ENCODE results near the gene PCIF1.
"Not testable (repeated sequence)": the region's sequence is repeated elsewhere in the genome, so short reads cannot be mapped to it uniquely, and the experiment has no call there.

PCIF1 gene

DNA sequence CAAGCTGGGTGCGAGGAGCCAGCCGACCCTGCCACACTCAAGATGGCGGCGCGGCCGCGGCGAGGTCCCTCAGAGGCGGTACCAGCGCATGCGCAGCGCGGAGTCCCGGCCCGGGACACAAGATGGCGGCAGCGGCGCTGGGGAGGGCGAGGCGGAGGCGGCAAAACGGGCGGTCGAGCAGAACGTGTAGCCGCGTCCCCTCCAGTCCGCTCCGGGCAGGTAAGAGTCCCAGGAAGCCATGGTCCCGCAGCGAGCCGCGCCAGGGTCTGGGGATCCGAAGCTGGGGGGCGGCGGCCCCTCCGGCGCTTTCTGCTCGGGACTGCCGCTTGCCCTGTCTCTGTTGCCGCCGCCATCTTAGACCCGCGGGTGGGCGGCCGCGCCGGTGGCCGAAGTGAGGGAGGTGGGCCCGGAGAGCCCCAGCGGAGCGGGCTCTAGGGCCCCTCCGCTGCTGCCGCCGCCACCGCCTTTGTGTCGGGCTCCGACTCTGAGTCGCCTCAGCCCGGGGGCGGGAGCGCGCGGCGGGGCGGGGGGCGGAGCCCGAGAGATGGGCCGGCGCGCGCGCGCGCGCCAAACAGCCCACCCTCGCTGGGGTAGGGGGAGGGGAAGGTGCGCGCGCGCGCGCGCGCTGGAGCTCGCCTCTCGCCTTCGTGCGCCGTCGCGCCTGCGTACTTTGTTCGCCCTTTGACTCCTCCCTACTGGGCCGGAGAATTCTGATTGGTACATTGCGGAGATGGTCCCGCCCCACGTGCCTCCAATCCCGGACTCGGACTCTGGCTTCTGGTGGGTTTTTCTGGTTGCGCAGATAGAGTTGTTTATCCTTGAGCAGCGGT is at the start of gene PCIF1:
PCIF1 (plus strand) TSS at position 98 of the 830 bp plus-strand sequence. CDS start 4,317 bp downstream, outside the sequence.
- DNase-seq (ENCODE audit: low spot score) = peak; percentile 100

DNA sequence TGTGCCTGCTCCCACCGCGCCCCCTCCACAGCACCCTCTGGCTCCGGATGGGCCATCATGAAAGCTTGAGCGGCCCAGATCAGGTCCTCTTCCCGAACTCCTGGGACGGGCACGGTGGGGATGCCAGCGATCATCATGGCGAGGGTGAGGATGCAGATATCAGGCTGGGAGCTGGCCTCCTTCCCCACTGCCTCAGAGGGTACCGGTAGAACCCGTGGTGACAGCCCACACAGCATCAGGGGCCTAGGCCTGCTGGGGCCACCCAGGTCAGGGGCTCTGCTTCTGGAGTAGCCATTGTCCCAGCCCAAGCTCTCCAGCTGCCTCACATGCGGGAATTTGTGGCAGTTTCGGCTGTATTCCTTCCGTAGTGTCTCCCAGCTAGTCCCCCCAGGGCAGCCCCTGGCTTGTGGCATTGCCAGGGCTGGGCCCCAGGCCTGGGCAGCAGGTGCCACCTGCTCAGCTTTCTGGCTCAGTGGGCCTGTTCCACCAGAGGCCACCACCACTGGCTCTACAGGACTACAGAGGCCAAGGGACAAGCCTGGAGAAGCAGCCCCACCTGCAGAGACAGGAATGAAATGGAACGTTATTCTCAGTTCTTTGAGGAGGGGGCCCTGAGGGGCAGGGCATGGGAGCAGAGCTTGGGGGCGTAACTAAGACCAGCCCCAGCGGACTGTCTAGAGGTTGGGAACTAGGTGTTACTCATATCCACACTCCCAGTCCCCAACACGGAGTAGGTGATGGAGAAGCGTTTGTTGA is 47.7 kb upstream of the PCIF1 start:
- DNase-seq (ENCODE audit: low spot score) = no peak

DNA sequence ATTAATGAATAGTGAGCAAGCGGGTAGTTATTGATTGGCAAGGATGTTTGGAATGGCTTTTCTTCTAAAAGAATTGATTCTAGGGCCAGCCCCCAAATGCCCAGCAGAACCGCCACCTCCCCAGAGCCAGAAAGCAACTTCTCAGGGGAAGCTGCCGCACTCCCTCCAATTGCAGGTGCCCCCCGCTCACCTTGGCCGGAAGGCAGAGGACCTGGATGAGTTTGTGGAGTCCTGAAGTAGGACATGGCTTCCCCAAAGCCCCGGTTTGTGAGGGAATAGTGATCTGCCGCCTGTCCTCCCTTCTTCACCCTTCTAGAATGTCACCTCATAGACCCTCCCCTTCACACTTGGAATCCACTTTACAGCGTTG is 47.2 kb upstream of the PCIF1 start, which contains the start of gene SPATA25:
SPATA25 (minus strand) TSS at position 277 of the 370 bp plus-strand sequence; CDS start at position 245, 32 bp downstream.
- no peak for DNase-seq (ENCODE audit: low spot score)

DNA sequence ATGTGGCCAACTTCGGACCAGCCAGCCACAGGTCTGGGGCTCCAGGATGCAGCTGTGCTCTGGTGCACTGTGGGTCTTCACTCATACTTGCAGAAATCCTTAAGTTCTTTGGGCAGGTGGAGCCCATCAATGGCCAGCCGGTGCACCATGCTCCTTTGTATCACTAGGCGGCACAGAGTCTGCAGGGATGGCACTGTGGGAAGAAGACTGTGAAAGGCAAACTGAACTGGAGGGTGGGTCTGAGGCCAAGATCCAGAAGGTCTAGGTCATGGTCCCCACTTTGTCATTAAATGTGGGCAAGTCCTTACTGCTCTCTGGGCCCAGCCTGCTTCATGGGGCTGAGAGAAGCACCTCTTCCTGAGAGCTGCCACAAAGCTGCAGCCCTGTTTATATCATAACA is 45.8 kb upstream of the PCIF1 start:
- no peak for DNase-seq (ENCODE audit: low spot score)

DNA sequence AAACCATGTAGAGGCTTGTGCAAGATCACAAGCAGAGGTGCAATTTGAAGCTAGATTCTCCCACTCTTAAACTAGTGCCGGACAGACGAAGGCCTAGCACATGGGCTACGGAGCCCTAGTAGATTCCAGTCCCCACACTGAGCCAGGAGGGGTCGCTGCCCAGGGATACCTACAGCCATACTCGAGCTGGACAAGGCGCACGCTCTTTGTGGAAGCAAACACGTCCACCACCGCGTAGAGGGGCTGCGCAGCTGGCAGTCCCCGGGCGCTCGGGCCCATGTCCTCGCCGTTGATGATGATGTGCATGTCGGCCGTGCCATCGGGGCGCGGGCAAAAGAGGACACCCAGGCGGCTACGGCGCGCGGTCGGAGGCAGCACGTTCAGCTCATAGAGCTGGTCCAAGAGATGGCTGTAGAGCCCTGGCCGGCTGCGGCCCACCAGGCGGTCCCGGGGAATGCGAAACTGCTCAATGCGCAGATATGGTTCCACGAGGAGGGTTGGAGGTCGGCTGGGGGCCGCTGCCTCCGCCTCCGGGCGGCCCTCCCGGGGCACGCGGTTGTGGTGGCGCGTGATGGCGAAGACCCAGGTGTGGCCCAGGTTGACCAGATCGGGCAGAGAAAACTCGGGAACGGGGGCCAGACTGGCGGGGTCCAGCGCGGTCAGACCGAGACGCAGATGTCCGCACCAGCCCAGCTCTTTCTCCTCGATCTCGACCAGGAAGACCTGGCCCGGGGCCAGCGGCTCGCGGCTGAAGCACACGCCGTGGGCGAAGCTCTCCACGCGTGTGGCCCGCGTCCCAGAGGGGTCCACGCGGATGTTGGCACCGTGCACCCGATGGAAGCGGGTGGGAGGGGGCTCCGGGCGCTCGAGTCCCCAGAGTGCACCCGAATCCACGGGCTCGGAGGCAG is 44.2 kb upstream of the PCIF1 start:
- DNase-seq (ENCODE audit: low spot score) = peak; percentile 96

DNA sequence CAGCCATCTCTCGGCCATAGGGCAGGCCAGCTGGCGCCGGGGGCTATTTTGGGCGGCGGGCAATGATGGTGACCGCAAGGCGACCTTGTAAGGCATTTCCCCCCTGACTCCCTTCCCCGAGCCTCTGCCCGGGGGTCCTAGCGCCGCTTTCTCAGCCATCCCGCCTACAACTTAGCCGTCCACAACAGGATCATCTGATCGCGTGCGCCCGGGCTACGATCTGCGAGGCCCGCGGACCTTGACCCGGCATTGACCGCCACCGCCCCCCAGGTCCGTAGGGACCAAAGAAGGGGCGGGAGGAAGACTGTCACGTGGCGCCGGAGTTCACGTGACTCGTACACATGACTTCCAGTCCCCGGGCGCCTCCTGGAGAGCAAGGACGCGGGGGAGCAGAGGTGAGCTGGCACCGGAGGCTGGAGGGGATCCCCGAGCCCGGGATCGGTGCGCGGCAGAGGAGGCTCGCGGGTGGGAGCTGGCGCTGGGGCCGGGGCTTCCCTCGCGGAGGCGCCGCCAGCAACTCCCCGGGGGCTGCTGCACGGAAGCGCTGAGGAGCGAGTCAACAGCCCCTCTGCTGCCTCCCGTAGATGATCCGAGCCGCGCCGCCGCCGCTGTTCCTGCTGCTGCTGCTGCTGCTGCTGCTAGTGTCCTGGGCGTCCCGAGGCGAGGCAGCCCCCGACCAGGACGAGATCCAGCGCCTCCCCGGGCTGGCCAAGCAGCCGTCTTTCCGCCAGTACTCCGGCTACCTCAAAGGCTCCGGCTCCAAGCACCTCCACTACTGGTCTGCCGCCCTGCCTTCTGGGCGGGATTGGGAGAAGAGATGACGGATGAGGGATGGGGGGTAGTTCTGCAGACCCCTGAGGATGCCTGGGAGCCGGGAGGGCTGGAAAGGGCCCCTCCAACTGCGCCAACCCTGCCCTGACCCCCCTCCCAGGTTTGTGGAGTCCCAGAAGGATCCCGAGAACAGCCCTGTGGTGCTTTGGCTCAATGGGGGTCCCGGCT is 43.2 kb upstream of the PCIF1 start, which contains the start of the genes CTSA and NEURL2:
CTSA (plus strand) TSS at position 351 of the 999 bp plus-strand sequence; CDS start at position 585, 234 bp downstream.
NEURL2 (minus strand) TSS at position 224 of the 999 bp plus-strand sequence; CDS start at position 7, 217 bp downstream.
- peak; percentile 99 for DNase-seq (ENCODE audit: low spot score)

DNA sequence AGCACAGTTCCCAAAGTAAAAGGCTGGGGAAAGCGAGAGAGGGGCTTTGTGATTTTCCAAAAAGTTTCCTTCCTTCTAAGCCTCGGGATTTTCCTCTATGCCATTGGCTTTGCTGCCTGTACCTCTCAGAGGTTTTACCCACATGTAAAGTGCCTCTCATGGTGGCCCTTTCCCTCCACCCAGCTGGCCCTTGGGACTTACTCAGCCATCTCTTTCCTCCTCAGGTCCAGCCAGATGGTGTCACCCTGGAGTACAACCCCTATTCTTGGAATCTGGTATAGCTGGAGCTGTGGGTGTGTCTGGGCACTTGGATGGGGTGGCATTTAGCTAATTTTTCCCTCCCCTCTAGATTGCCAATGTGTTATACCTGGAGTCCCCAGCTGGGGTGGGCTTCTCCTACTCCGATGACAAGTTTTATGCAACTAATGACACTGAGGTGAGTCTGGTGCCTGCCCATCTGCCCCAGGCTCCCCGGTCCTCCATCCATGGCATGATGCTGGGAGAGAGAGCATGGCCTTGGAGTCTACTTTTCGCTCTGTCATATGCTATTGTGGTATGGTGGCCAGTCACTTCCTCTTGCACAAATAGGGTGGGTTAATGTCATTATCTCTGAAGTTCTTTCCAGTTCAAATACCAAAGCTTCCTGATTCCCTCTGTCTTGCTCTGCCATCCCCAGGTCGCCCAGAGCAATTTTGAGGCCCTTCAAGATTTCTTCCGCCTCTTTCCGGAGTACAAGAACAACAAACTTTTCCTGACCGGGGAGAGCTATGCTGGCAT is 42.2 kb upstream of the PCIF1 start:
- peak; percentile 61 for DNase-seq (ENCODE audit: low spot score)

DNA sequence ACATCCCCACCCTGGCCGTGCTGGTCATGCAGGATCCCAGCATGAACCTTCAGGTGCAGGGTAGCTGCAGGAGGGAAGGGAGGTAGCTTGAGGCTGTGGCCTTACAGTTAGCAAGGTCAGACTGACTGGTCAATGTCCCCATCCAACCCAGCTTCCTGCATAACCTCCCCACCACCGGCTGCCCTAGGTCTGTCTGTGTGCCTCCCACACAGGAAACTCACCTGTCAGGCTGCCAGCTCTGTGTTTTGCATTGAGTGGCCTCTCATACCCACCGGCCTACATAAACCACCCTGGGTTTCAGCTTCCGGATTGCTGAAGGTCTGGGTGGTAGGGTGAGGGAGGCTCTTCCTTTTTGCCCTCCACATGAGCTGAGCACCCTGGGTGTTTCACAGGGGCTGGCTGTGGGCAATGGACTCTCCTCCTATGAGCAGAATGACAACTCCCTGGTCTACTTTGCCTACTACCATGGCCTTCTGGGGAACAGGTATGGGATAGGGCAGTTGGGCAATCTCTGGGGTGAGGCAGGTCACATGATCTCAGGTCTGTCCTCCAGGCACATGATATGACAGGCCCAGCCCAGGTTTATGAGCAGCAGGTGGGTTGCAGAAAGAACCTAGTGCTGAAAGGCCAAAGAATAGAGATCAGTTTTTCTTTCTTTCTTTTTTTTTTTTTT is 41.5 kb upstream of the PCIF1 start:
- DNase-seq (ENCODE audit: low spot score) = no peak

DNA sequence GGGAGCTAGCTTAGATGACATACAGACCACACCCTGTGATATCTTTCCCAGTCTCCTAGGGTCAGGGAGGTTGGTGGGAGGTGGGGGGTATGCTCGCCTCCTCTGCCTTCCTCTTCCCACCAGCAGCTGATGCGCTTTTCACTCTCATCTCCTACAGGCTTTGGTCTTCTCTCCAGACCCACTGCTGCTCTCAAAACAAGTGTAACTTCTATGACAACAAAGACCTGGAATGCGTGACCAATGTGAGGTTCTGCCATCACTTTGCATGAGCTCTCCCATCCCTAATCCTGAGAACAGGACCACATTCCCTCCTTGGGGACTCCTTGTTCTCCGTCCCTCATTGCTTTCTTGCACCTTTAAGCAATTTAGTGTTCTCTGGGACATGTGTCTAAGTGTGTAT is 40.7 kb upstream of the PCIF1 start:
- DNase-seq (ENCODE audit: low spot score) = no peak

DNA sequence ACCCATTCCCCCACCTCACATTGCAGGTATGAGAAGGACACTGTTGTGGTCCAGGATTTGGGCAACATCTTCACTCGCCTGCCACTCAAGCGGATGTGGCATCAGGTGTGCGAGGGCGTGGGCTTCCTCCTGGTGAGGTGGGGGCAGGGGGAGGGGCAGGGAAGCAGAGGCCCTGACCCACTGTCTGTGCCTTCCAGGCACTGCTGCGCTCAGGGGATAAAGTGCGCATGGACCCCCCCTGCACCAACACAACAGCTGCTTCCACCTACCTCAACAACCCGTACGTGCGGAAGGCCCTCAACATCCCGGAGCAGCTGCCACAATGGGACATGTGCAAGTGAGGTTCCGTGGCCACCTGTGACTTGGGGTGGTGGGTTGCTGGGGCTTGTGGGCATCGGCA is 39.7 kb upstream of the PCIF1 start:
- no peak for DNase-seq (ENCODE audit: low spot score)

DNA sequence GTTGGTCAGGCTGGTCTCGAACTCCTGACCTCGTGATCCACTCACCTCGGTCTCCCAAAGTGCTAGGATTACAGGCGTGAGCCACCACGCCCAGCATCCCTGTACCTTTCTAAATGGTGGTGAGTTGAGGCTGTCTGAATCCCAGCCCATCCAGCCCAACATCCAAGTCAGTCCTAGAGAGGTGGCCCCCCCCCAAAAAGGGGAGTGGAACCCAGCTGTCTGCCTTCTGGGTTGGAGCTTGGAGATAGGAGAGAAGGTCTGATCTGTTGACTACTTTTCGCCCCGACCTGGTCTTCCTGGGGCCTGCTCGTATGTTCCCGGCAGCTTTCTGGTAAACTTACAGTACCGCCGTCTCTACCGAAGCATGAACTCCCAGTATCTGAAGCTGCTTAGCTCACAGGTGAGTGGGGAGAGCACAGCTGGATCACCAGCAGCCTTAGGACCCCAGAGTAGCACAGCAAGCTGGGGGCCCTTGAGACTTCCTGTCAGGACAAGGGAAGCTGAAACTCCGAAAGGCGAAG is 37.8 kb upstream of the PCIF1 start:
- no peak for DNase-seq (ENCODE audit: low spot score)

DNA sequence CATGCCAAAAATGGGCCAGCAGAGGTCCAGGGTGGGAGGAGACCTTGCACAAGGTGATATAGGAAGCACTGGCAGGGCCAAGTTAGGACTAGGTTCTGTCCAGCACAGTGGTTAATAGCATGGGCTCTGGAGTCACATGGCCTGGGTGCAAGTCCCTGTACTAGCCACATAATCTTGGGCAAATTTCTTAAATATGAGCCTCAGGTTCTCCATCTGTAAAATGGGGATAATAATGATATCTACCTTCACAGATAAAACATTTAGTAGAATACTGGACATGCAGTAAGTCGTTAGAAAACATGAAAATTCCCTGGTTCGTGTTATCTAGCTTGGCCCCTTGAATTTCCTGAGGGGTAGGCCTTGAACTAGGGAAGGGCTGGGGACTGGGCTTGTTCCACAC is 37.2 kb upstream of the PCIF1 start:
- no peak for DNase-seq (ENCODE audit: low spot score)

DNA sequence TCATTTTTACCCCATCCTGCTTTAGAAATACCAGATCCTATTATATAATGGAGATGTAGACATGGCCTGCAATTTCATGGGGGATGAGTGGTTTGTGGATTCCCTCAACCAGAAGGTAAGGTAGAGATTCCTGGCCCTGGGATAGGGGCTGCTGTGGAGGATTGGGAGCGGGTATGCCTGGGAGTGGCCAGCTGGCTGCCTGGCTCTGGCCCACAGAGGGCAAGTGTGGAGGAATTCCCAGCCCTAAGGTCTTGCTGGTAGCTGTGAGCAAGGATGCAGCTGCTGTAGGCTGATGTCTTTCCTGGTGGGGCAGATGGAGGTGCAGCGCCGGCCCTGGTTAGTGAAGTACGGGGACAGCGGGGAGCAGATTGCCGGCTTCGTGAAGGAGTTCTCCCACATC is 36.8 kb upstream of the PCIF1 start:
- DNase-seq (ENCODE audit: low spot score) = no peak

DNA sequence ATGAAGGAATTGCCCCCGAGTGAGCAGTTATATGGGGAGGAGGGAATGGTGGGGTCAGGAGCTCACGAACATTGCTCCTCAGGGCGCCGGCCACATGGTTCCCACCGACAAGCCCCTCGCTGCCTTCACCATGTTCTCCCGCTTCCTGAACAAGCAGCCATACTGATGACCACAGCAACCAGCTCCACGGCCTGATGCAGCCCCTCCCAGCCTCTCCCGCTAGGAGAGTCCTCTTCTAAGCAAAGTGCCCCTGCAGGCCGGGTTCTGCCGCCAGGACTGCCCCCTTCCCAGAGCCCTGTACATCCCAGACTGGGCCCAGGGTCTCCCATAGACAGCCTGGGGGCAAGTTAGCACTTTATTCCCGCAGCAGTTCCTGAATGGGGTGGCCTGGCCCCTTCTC is 36.2 kb upstream of the PCIF1 start:
- no peak for DNase-seq (ENCODE audit: low spot score)

DNA sequence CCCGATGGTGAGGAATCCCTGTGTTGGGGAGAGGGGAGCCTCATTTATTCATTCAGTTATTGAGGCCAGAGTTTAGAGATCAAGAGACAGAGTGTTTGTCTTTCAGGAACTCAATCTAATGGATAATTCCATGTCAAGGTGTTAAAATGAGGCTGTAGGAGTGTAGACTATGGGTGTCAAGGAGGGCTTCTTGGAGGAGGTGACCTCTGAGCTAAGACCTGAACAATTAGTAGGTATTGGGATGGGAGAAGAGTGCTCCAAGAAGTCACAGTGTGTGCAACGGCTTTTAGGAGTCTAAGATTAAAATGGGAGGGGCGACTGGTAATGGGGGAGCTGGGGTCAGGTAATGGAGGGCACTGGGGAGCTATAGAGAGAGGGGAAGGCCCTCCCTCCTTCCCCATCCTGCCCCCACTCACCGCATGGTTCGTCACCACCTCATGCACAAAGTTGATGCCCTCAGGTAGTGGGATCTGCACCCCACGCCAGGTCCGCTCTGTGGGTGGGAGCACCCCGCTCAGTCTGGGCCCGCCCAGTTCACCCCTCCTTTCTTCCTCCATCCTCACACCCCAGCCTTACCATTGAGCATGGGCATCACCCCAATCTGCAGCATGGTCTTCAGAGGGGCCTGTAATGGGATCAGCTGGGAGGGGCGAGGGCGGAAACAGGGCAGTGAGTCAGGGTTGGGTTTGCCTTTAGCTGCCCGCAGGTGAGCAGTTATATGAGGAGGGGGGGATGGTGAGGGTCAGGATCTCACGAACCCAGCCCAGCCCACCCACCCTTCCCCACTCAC is 35.2 kb upstream of the PCIF1 start:
- DNase-seq (ENCODE audit: low spot score) = no peak

DNA sequence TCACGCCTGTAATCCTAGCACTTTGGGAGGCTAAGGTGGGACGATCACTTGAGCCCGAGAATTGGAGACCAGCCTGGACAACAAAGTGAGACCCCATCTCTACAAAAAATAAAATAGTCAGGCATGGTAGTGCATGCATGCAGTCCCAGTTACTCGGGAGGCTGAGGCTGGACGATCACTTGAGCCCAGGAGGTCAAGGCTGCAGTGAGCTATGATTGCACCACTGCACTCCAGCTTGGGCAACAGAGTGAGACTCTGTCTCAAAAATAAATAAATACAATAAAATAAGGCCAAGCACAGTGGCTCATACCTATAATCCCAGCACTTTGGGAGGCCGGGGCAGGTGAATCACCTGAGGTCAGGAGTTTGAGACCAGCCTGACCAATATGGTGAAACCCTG is 33.2 kb upstream of the PCIF1 start:
- DNase-seq (ENCODE audit: low spot score) = not testable (repeated sequence)

DNA sequence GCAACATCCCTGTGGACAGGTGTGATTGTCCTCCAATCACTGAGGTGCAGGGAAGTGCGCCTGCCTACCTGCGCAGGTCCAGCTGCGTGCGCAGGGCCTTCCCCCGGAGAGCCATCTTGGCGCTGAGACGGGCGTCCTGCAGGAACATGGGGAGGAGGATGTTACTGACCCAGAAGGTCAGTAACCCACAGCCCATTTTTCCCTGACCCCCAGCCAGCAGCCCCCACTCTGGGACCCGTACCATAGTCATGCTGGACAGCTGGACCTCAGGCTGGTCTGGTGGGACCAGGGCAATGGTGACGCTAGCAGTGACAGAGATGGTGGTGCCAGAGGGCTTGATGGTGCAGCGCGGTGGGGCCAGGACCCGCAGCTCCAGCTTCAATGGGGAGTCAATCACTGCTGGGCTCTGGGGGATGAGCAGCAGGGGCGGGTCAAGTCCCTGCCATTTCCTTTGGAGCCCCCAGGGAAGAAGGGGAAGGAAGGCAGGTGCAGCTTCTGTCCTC is 32.2 kb upstream of the PCIF1 start:
- DNase-seq (ENCODE audit: low spot score) = no peak
